Vagina (tissue), 2 donors: ENCODE measurements around the gene SETD4.

Experiments used
- CTCF ChIP-seq, 3 experiments: fragments of 450-650 bp in 2 of 3; fragments of 200-600 bp in 1 of 3; sonication (generic) in 1 of 3; IDR thresholded peaks; one replicate each; pipeline ENCODE4 v1.5.1; 2017 to 2019; ENCODE audit warnings: antibody characterized with exemption in 3 of 3, mild to moderate bottlenecking in 2 of 3, moderate library complexity in 2 of 3
- POLR2A ChIP-seq, 2 donors: fragments of 450-650 bp; IDR thresholded peaks; one replicate each; pipeline ENCODE4 v1.6.1; 2017; ENCODE audit warnings: antibody characterized with exemption in 2 of 2, mild to moderate bottlenecking in 2 of 2, moderate library complexity in 2 of 2
- POLR2AphosphoS5 ChIP-seq, 2 donors: sonication (generic); formaldehyde crosslinking; IDR thresholded peaks; one replicate each; pipeline ENCODE4 v1.9.0; 2017; ENCODE audit warnings: antibody characterized with exemption in 2 of 2, mild to moderate bottlenecking in 2 of 2, low read depth in 1 of 2; ENCODE audit not compliant: insufficient read depth in 1 of 2

GRCh38 chr21:36092681-36093080 is 32.4 kb upstream of the SETD4 start:
- no peak for TF ChIP-seq CTCF (IDR thresholded peaks at IDR 0.05)
- no peak for TF ChIP-seq POLR2A (IDR thresholded peaks at IDR 0.05)
- no peak for TF ChIP-seq POLR2AphosphoS5 (IDR thresholded peaks at IDR 0.05; ENCODE audit: insufficient read depth in 1 of 2, low read depth in 1 of 2)
